GM06990 (cell line): ENCODE data around the gene IGHMBP2.

Experiments
- DNase-seq: peaks from one replicate; pipeline ENCODE4 v3.0.0-alpha.2; 2011; ENCODE audit not compliant: insufficient read length; ENCODE audit errors: extremely low read depth
- H3K27me3 ChIP-seq: replicated peaks from 2 replicates; pipeline ENCODE4 v1.6.0; 2011; ENCODE audit warnings: low read length; ENCODE audit not compliant: control insufficient read depth, insufficient read depth
- H3K36me3 ChIP-seq: 2 replicates; pipeline ENCODE4 v1.5.1; 2011; ENCODE audit warnings: low read length; ENCODE audit not compliant: control insufficient read depth, insufficient read depth
- H3K4me3 ChIP-seq: replicated peaks from 2 replicates; pipeline ENCODE4 v1.5.1; 2011; ENCODE audit warnings: low read depth, mild to moderate bottlenecking, control low read depth, low read length
- CTCF ChIP-seq: IDR thresholded peaks from 2 replicates; pipeline ENCODE4 v1.5.1; 2011; ENCODE audit warnings: low read length, control low read depth, mild to moderate bottlenecking, inconsistent platforms; ENCODE audit not compliant: insufficient read depth, poor library complexity, severe bottlenecking

Gene IGHMBP2

GRCh38 chr11:68940651-68941323 lies 37.1 kb downstream of the IGHMBP2 start:
- H3K36me3 ChIP-seq = peaks cover 28% of the 10 kb centered on the region

GRCh38 chr11:68941324-68942094 lies 37.8 kb downstream of the IGHMBP2 start:
- Histone ChIP-seq H3K27me3 (no peaks in the 10 kb centered on the region), H3K4me3 (no peak overlapping the region), H3K36me3 (peaks cover 25% of the 10 kb centered on the region)
- TF ChIP-seq CTCF = no peak
- DNase-seq = no peak

More at GRCh38 chr11:68940651-68941323, 37.1 kb downstream of the IGHMBP2 start:
- H3K27me3 ChIP-seq = no peaks in the 10 kb centered on the region
- TF ChIP-seq CTCF = no peak
- DNase-seq = no peak
- H3K4me3 ChIP-seq = no peak overlapping the region

- no peak for DNase-seq
- TF ChIP-seq CTCF = no peak
- Histone ChIP-seq H3K36me3 (peaks cover 20% of the 10 kb centered on the region), H3K4me3 (no peak overlapping the region), H3K27me3 (no peaks in the 10 kb centered on the region)
Measured at GRCh38 chr11:68942095-68942620, 38.5 kb downstream of the IGHMBP2 start.

GRCh38 chr11:68942751-68943271 lies 39.1 kb downstream of the IGHMBP2 start:
- Histone ChIP-seq H3K4me3 (no peak overlapping the region), H3K36me3 (peaks cover 15% of the 10 kb centered on the region)
- DNase-seq = no peak

More at GRCh38 chr11:68942751-68943271, 39.1 kb downstream of the IGHMBP2 start:
- TF ChIP-seq CTCF = no peak
- no peaks in the 10 kb centered on the region for H3K27me3 ChIP-seq
